RCC 7860 (cell line): ENCODE data around the gene TRIO.
A peak's percentile ranks its signal among the peaks of the same experiment; 100 is the strongest.

ENCODE experiments used
- DNase-seq: peaks from one replicate; pipeline ENCODE4 v3.0.0-alpha.2; 2015; ENCODE audit warnings: low spot score
- FAIRE-seq: peaks from 2 replicates; lab custom pipeline; 2012; peaks lifted over from hg19 to GRCh38; lab: Jason Lieb, UNC

Gene TRIO

GRCh38 chr5:14145435-14146334 lies 2.5 kb downstream of the TRIO start:
- FAIRE-seq (no peak), DNase-seq (peak; percentile 66)

GRCh38 chr5:14146725-14147124 lies 3.6 kb downstream of the TRIO start:
- DNase-seq (no peak), FAIRE-seq (peak; percentile 12)

GRCh38 chr5:14147210-14147609 lies 4.1 kb downstream of the TRIO start:
- DNase-seq = no peak

GRCh38 chr5:14148483-14148882 lies 5.3 kb downstream of the TRIO start:
- FAIRE-seq (no peak), DNase-seq (no peak)

More at GRCh38 chr5:14147210-14147609, 4.1 kb downstream of the TRIO start:
- FAIRE-seq = no peak

- DNase-seq (peak; percentile 70), FAIRE-seq (no peak)
Measured at GRCh38 chr5:14148890-14149671, 5.9 kb downstream of the TRIO start.

GRCh38 chr5:14149672-14150274 lies 6.6 kb downstream of the TRIO start:
- FAIRE-seq = no peak
- DNase-seq = no peak

- FAIRE-seq = no peak
Measured at GRCh38 chr5:14151416-14151815, 8.3 kb downstream of the TRIO start.

GRCh38 chr5:14153071-14153864 lies 10.1 kb downstream of the TRIO start:
- DNase-seq (peak; percentile 39), FAIRE-seq (no peak)

More at GRCh38 chr5:14151416-14151815, 8.3 kb downstream of the TRIO start:
- DNase-seq = no peak

- DNase-seq (peak; percentile 82), FAIRE-seq (peak; percentile 83)
Measured at GRCh38 chr5:14153932-14154731, 11.0 kb downstream of the TRIO start.

- no peak for FAIRE-seq
Measured at GRCh38 chr5:14155075-14155474, 11.9 kb downstream of the TRIO start.

GRCh38 chr5:14155739-14156138 lies 12.6 kb downstream of the TRIO start:
- no peak for FAIRE-seq

More at GRCh38 chr5:14155075-14155474, 11.9 kb downstream of the TRIO start:
- DNase-seq = peak; percentile 4

GRCh38 chr5:14156290-14156649 lies 13.1 kb downstream of the TRIO start:
- DNase-seq = no peak
- no peak for FAIRE-seq

More at GRCh38 chr5:14155739-14156138, 12.6 kb downstream of the TRIO start:
- peak; percentile 5 for DNase-seq

GRCh38 chr5:14156650-14157492 lies 13.7 kb downstream of the TRIO start:
- DNase-seq (peak; percentile 98), FAIRE-seq (peak; percentile 99)

GRCh38 chr5:14157493-14157782 lies 14.3 kb downstream of the TRIO start:
- FAIRE-seq (no peak), DNase-seq (peak; percentile 3)

- DNase-seq (no peak), FAIRE-seq (no peak)
Measured at GRCh38 chr5:14158890-14159666, 15.9 kb downstream of the TRIO start.

- FAIRE-seq (no peak), DNase-seq (no peak)
Measured at GRCh38 chr5:14161825-14162556, 18.8 kb downstream of the TRIO start.
